WTC11 (cell line): Measurements from ENCODE around the gene MKLN1. TPM values are rescaled to one million over a fixed set of nuclear protein-coding genes. Genes with fewer than 3 reads are reported as not detected.

Source experiments
- ATAC-seq: fragments of 200-7000 bp; cut with Tn5 transposase; 2 replicates; pipeline ENCODE4 v1.10.0; 2021; ENCODE audit warnings: mild to moderate bottlenecking, moderate library complexity
- CTCF ChIA-PET: fragments of 300-600 bp; sonication (Branson Sonifier 250); formaldehyde crosslinking; loops from one replicate; lab custom pipeline; 2021; ENCODE audit warnings: antibody characterized with exemption; lab: Charles Lee
- POLR2A ChIA-PET: fragments of 350-600 bp; sonication (Branson Sonifier 250); formaldehyde crosslinking; loops from one replicate; lab custom pipeline; 2021; ENCODE audit warnings: antibody characterized with exemption; lab: Charles Lee
- DNase-seq: peaks from one replicate; pipeline ENCODE4 v3.0.0; 2021; ENCODE audit warnings: low spot score
- H3K27ac Mint-ChIP-seq: 2 replicates; pipeline ENCODE4 v1.8.0; 2021; ENCODE audit warnings: mixed read lengths
- H3K27me3 Mint-ChIP-seq: 2 replicates; pipeline ENCODE4 v1.8.0; 2021; ENCODE audit warnings: low read depth, mild to moderate bottlenecking, moderate library complexity, mixed read lengths
- H3K36me3 Mint-ChIP-seq: 2 replicates; pipeline ENCODE4 v1.8.0; 2021; ENCODE audit warnings: mixed read lengths
- H3K4me1 Mint-ChIP-seq: 2 replicates; pipeline ENCODE4 v1.8.0; 2022; ENCODE audit warnings: mixed read lengths
- H3K4me3 Mint-ChIP-seq: 2 replicates; pipeline ENCODE4 v1.8.0; 2021; ENCODE audit warnings: mild to moderate bottlenecking, moderate library complexity, mixed read lengths
- H3K9me3 Mint-ChIP-seq: 2 replicates; pipeline ENCODE4 v1.8.0; 2021; ENCODE audit warnings: mixed read lengths
- CBFB ChIP-seq: sonication (generic); formaldehyde crosslinking; IDR thresholded peaks from 2 replicates; pipeline ENCODE4 v1.8.1; 2022; ENCODE audit warnings: mild to moderate bottlenecking, low read depth, missing genetic modification reagents
- CREB1 ChIP-seq: sonication (generic); formaldehyde crosslinking; IDR thresholded peaks from 2 replicates; pipeline ENCODE4 v1.8.0; 2023; ENCODE audit warnings: mild to moderate bottlenecking, missing genetic modification reagents
- CREM ChIP-seq: sonication (generic); formaldehyde crosslinking; IDR thresholded peaks from 2 replicates; pipeline ENCODE4 v1.8.1; 2022; ENCODE audit warnings: mild to moderate bottlenecking, missing genetic modification reagents, moderate library complexity
- ELF4 ChIP-seq: sonication (generic); formaldehyde crosslinking; IDR thresholded peaks from 2 replicates; pipeline ENCODE4 v1.8.1; 2022; ENCODE audit warnings: low read depth, mild to moderate bottlenecking, moderate library complexity, missing genetic modification reagents
- FOXK1 ChIP-seq: sonication (generic); formaldehyde crosslinking; IDR thresholded peaks from 2 replicates; pipeline ENCODE4 v1.8.0; 2022; ENCODE audit warnings: mild to moderate bottlenecking, moderate library complexity, missing genetic modification reagents
- FOXP4 ChIP-seq: sonication (generic); formaldehyde crosslinking; IDR thresholded peaks from 2 replicates; pipeline ENCODE4 v1.8.0; 2022; ENCODE audit warnings: mild to moderate bottlenecking, missing genetic modification reagents
- GABPB1 ChIP-seq: sonication (generic); formaldehyde crosslinking; IDR thresholded peaks from 2 replicates; pipeline ENCODE4 v1.8.1; 2023; ENCODE audit warnings: mild to moderate bottlenecking, missing genetic modification reagents
- GTF2I ChIP-seq: fragments of 250-450 bp; sonication (Bioruptor Pico); conservative IDR thresholded peaks from 2 replicates; pipeline ENCODE4 v1.4.0; 2021; ENCODE audit warnings: mild to moderate bottlenecking
- MXD4 ChIP-seq: fragments of 250-450 bp; sonication (Bioruptor Pico); IDR thresholded peaks from 2 replicates; pipeline ENCODE4 v1.8.0; 2021; ENCODE audit warnings: mild to moderate bottlenecking, moderate library complexity, borderline replicate concordance
- PRRX2 ChIP-seq: fragments of 250-450 bp; sonication (Bioruptor Pico); IDR thresholded peaks from 2 replicates; pipeline ENCODE4 v1.8.0; 2021; ENCODE audit warnings: mild to moderate bottlenecking
- TCF7 ChIP-seq: sonication (generic); formaldehyde crosslinking; IDR thresholded peaks from 2 replicates; pipeline ENCODE4 v1.8.0; 2022; ENCODE audit warnings: mild to moderate bottlenecking, low read depth, missing genetic modification reagents, moderate library complexity
- ZBTB21 ChIP-seq: sonication (generic); formaldehyde crosslinking; IDR thresholded peaks from 2 replicates; pipeline ENCODE4 v1.8.1; 2023; ENCODE audit warnings: mild to moderate bottlenecking, missing genetic modification reagents, borderline replicate concordance
- ZNF121 ChIP-seq: sonication (generic); formaldehyde crosslinking; IDR thresholded peaks from 2 replicates; pipeline ENCODE4 v1.8.0; 2023; ENCODE audit warnings: missing genetic modification reagents
- ZNF425 ChIP-seq: fragments of 250-450 bp; sonication (Bioruptor Pico); conservative IDR thresholded peaks from 2 replicates; pipeline ENCODE4 v1.9.0; 2021; ENCODE audit warnings: mild to moderate bottlenecking
- ZNF532 ChIP-seq: fragments of 250-450 bp; sonication (Bioruptor Pico); IDR thresholded peaks from 2 replicates; pipeline ENCODE4 v1.9.0; 2021; ENCODE audit warnings: mild to moderate bottlenecking, borderline replicate concordance
- total RNA-seq: library from RNA; stranded (reverse); gene quantifications from 3 replicates; pipeline ENCODE4 v1.2.3, GENCODE V29; 2021
- TF ChIP-seq, protein P1 (sequence below): fragments of 250-450 bp; sonication (Bioruptor Pico); IDR thresholded peaks from 2 replicates; pipeline ENCODE4 v2.1.2; 2022; ENCODE audit warnings: mild to moderate bottlenecking, moderate library complexity
- TF ChIP-seq, protein P2 (sequence below): sonication (generic); formaldehyde crosslinking; IDR thresholded peaks from 2 replicates; pipeline ENCODE4 v1.8.0; 2022; ENCODE audit warnings: mild to moderate bottlenecking, missing genetic modification reagents
- TF ChIP-seq, protein P3 (sequence below): sonication (generic); formaldehyde crosslinking; IDR thresholded peaks from 2 replicates; pipeline ENCODE4 v1.8.1; 2023; ENCODE audit warnings: mild to moderate bottlenecking, moderate library complexity, missing genetic modification reagents
- TF ChIP-seq, protein P4 (sequence below): fragments of 250-450 bp; sonication (Bioruptor Pico); IDR thresholded peaks from 2 replicates; pipeline ENCODE4 v1.8.0; 2021; ENCODE audit warnings: mild to moderate bottlenecking
- TF ChIP-seq, protein P5 (sequence below): sonication (generic); formaldehyde crosslinking; IDR thresholded peaks from 2 replicates; pipeline ENCODE4 v1.8.0; 2022; ENCODE audit warnings: mild to moderate bottlenecking, missing genetic modification reagents

MKLN1 gene
- total RNA-seq, 1 experiment from 2014 or later, result 37.6 TPM

GRCh38 chr7:131444683-131445082 lies 117.0 kb downstream of the MKLN1 start:
- CTCF ChIA-PET, result no interaction called here
- H3K36me3 Mint-ChIP-seq, result peaks cover 24% of the 10 kb centered on the region
- POLR2A ChIA-PET, result no interaction called here
- H3K27ac Mint-ChIP-seq, result peak overlapping the region; percentile 37; the same call in 1 of the 2 replicates
- H3K4me3 Mint-ChIP-seq, result no peak overlapping the region
- DNase-seq (no peak), ATAC-seq (no peak)
- no peaks in the 10 kb centered on the region for H3K27me3 Mint-ChIP-seq
- no peaks in the 10 kb centered on the region for H3K9me3 Mint-ChIP-seq
- H3K4me1 Mint-ChIP-seq, result peaks cover 8% of the 10 kb centered on the region; the same call in 1 of the 2 replicates
- TF ChIP-seq, protein P1, sequence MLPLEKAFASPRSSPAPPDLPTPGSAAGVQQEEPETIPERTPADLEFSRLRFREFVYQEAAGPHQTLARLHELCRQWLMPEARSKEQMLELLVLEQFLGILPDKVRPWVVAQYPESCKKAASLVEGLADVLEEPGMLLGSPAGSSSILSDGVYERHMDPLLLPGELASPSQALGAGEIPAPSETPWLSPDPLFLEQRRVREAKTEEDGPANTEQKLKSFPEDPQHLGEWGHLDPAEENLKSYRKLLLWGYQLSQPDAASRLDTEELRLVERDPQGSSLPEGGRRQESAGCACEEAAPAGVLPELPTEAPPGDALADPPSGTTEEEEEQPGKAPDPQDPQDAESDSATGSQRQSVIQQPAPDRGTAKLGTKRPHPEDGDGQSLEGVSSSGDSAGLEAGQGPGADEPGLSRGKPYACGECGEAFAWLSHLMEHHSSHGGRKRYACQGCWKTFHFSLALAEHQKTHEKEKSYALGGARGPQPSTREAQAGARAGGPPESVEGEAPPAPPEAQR, result no peak
- no peak for TF ChIP-seq CREM (CRISPR knock-in tag)
- no peak for TF ChIP-seq FOXP4 (CRISPR knock-in tag)
- peak; percentile 84 for TF ChIP-seq ZNF121 (CRISPR knock-in tag)
- no peak for TF ChIP-seq GABPB1 (CRISPR knock-in tag)
- no peak for TF ChIP-seq MXD4 (CRISPR knock-in tag)

GRCh38 chr7:131449373-131449902 lies 121.8 kb downstream of the MKLN1 start:
- H3K9me3 Mint-ChIP-seq, result no peaks in the 10 kb centered on the region
- H3K27ac Mint-ChIP-seq, result 0 out of 2 replicates have a peak overlapping the region, but pooled peaks have one; percentile 42

DNA sequence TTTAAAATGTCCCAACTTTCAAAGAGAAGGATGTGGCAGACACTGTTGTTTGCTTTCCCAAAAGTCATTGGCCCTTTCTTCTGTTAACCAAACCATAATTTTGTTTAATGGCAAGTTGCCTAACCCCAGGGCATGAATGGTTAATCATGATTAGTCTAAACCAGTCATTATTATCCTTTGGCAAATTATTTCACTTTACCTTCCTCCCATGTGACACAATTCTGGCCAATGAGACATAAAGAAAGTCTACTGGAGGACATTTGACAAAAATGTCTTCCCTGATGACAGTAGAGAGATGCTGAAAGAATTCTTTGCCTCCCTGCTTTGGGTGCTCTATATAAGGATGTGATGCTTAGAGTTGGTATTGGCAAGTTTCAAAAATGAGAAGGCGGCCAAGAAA lies 126.8 kb downstream of the MKLN1 start:
- no peaks in the 10 kb centered on the region for H3K27me3 Mint-ChIP-seq
- H3K36me3 Mint-ChIP-seq, result no peaks in the 10 kb centered on the region
- no peak overlapping the region for H3K27ac Mint-ChIP-seq
- no peak overlapping the region for H3K4me3 Mint-ChIP-seq
- ChIA-PET POLR2A (interaction anchor here (0.7 kb wide), 1 partner anchor 104 kb away, joined by 3 read pairs; no protein-coding TSS in a partner anchor), CTCF (interaction anchor here (0.7 to 1.6 kb wide), 2 partner anchors 30 to 438 kb away, joined by 3 read pairs; no protein-coding TSS in a partner anchor)
- no peaks in the 10 kb centered on the region for H3K9me3 Mint-ChIP-seq
- DNase-seq, result no peak
- TF ChIP-seq ZNF532, result no peak
- TF ChIP-seq, protein P2, sequence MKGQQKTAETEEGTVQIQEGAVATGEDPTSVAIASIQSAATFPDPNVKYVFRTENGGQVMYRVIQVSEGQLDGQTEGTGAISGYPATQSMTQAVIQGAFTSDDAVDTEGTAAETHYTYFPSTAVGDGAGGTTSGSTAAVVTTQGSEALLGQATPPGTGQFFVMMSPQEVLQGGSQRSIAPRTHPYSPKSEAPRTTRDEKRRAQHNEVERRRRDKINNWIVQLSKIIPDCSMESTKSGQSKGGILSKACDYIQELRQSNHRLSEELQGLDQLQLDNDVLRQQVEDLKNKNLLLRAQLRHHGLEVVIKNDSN (CRISPR knock-in tag), result no peak
- TF ChIP-seq, protein P3, sequence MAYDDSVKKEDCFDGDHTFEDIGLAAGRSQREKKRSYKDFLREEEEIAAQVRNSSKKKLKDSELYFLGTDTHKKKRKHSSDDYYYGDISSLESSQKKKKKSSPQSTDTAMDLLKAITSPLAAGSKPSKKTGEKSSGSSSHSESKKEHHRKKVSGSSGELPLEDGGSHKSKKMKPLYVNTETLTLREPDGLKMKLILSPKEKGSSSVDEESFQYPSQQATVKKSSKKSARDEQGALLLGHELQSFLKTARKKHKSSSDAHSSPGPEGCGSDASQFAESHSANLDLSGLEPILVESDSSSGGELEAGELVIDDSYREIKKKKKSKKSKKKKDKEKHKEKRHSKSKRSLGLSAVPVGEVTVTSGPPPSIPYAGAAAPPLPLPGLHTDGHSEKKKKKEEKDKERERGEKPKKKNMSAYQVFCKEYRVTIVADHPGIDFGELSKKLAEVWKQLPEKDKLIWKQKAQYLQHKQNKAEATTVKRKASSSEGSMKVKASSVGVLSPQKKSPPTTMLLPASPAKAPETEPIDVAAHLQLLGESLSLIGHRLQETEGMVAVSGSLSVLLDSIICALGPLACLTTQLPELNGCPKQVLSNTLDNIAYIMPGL (CRISPR knock-in tag), result no peak
- no peak for TF ChIP-seq FOXK1
- no peak for TF ChIP-seq CBFB (CRISPR knock-in tag)
- TF ChIP-seq ZNF121 (CRISPR knock-in tag), result no peak
- TF ChIP-seq ZNF425 (CRISPR knock-in tag), result no peak
- no peak for ATAC-seq
- H3K4me1 Mint-ChIP-seq, result no peaks in the 10 kb centered on the region

More at GRCh38 chr7:131449373-131449902, 121.8 kb downstream of the MKLN1 start:
- POLR2A ChIA-PET, result no interaction called here
- DNase-seq (no peak), ATAC-seq (no peak)
- CTCF ChIA-PET, result no interaction called here
- TF ChIP-seq CREB1 (CRISPR knock-in tag) (no peak), GABPB1 (CRISPR knock-in tag) (no peak), ELF4 (CRISPR knock-in tag) (no peak), GTF2I (CRISPR knock-in tag) (no peak), ZBTB21 (CRISPR knock-in tag) (no peak), TCF7 (CRISPR knock-in tag) (no peak), PRRX2 (no peak)
- TF ChIP-seq, protein P4, sequence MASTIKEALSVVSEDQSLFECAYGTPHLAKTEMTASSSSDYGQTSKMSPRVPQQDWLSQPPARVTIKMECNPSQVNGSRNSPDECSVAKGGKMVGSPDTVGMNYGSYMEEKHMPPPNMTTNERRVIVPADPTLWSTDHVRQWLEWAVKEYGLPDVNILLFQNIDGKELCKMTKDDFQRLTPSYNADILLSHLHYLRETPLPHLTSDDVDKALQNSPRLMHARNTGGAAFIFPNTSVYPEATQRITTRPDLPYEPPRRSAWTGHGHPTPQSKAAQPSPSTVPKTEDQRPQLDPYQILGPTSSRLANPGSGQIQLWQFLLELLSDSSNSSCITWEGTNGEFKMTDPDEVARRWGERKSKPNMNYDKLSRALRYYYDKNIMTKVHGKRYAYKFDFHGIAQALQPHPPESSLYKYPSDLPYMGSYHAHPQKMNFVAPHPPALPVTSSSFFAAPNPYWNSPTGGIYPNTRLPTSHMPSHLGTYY, result no peak
- TF ChIP-seq, protein P5, sequence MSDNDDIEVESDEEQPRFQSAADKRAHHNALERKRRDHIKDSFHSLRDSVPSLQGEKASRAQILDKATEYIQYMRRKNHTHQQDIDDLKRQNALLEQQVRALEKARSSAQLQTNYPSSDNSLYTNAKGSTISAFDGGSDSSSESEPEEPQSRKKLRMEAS (CRISPR knock-in tag), result no peak
- no peak overlapping the region for H3K4me3 Mint-ChIP-seq
- H3K27me3 Mint-ChIP-seq, result no peaks in the 10 kb centered on the region
- H3K4me1 Mint-ChIP-seq, result peaks cover 4% of the 10 kb centered on the region; the same call in 1 of the 2 replicates
- H3K36me3 Mint-ChIP-seq, result no peaks in the 10 kb centered on the region; the same call in none of the 2 replicates
